PC-3 (cell line): ENCODE data around the gene EIPR1. TPM values are rescaled to one million over a fixed set of nuclear protein-coding genes. Genes with fewer than 3 reads are reported as not detected.
A peak's percentile ranks its signal among the peaks of the same experiment; 100 is the strongest.
"Not testable (repeated sequence)": the region's sequence is repeated elsewhere in the genome, so short reads cannot be mapped to it uniquely, and the experiment has no call there.

Experiments
- ATAC-seq: fragments of 200-7000 bp; cut with Tn5 transposase; 2 replicates; pipeline ENCODE4 v1.9.1; 2020; ENCODE audit warnings: mild to moderate bottlenecking, moderate library complexity
- BruUV-seq: library from RNA; stranded (reverse); fragments of 400-500 nt; replicated peaks from 2 replicates; lab custom pipeline; 2021; lab: Mats Ljungman, UMichigan
- CTCF ChIA-PET: fragments of 300-600 bp; sonication (Branson Sonifier 250); formaldehyde crosslinking; loops from one replicate; lab custom pipeline; 2022; ENCODE audit warnings: antibody characterized with exemption; lab: Charles Lee
- POLR2A ChIA-PET: fragments of 300-600 bp; sonication (Branson Sonifier 250); formaldehyde crosslinking; loops from one replicate; lab custom pipeline; 2022; ENCODE audit warnings: antibody characterized with exemption; ENCODE audit not compliant: unreplicated experiment; lab: Charles Lee
- DNase-seq: peaks from one replicate; pipeline ENCODE4 v3.0.0-alpha.2; 2015
- H2AFZ ChIP-seq: fragments of 300-600 bp; sonication (generic); 2 replicates; pipeline ENCODE4 v1.6.0; 2016; ENCODE audit warnings: antibody characterized with exemption, low read length
- H3F3A ChIP-seq: fragments of 300-600 bp; sonication (generic); one replicate; pipeline ENCODE4 v1.6.0; 2017; ENCODE audit warnings: antibody characterized with exemption, low read length, control low read depth, mild to moderate bottlenecking; ENCODE audit not compliant: unreplicated experiment
- H3K27ac ChIP-seq: fragments of 300-600 bp; sonication (generic); 2 replicates; pipeline ENCODE4 v1.5.1; 2016; ENCODE audit warnings: mild to moderate bottlenecking, low read length
- H3K27me3 ChIP-seq: fragments of 300-600 bp; sonication (generic); 2 replicates; pipeline ENCODE4 v1.6.1; 2016; ENCODE audit warnings: low read length, mixed read lengths
- H3K36me3 ChIP-seq: fragments of 300-600 bp; sonication (generic); 2 replicates; pipeline ENCODE4 v1.6.1; 2016; ENCODE audit warnings: low read depth, mixed run types, low read length, mixed read lengths
- H3K4me1 ChIP-seq: fragments of 300-600 bp; sonication (generic); 2 replicates; pipeline ENCODE4 v1.5.1; 2016; ENCODE audit warnings: low read length; ENCODE audit not compliant: insufficient read depth
- H3K4me2 ChIP-seq: fragments of 300-600 bp; sonication (generic); 2 replicates; pipeline ENCODE4 v1.6.0; 2016; ENCODE audit warnings: low read length
- H3K4me3 ChIP-seq: fragments of 300-600 bp; sonication (generic); 2 replicates; pipeline ENCODE4 v1.5.1; 2016; ENCODE audit warnings: mild to moderate bottlenecking, low read length, mixed read lengths
- H3K79me2 ChIP-seq: fragments of 300-600 bp; sonication (generic); 2 replicates; pipeline ENCODE4 v1.6.1; 2017; ENCODE audit warnings: low read length, mixed read lengths
- H3K9ac ChIP-seq: fragments of 300-600 bp; sonication (generic); 2 replicates; pipeline ENCODE4 v1.6.0; 2016; ENCODE audit warnings: mild to moderate bottlenecking, low read length
- H3K9me2 ChIP-seq: fragments of 300-600 bp; sonication (generic); replicated peaks from 2 replicates; pipeline ENCODE4 v1.6.1; 2016; ENCODE audit warnings: mixed run types, low read length, mixed read lengths
- H3K9me3 ChIP-seq: fragments of 300-600 bp; sonication (generic); 2 replicates; pipeline ENCODE4 v1.6.1; 2016; ENCODE audit warnings: low read length, mixed read lengths
- H4K20me1 ChIP-seq: fragments of 300-600 bp; sonication (generic); 2 replicates; pipeline ENCODE4 v1.6.1; 2016; ENCODE audit warnings: low read length, mixed read lengths
- EZH2 ChIP-seq: fragments of 300-600 bp; sonication (generic); IDR thresholded peaks from one replicate; pipeline ENCODE4 v1.6.1; 2017; ENCODE audit warnings: antibody characterized with exemption, mild to moderate bottlenecking, low read length; ENCODE audit not compliant: unreplicated experiment
- EZH2phosphoT487 ChIP-seq: fragments of 300-600 bp; sonication (generic); IDR thresholded peaks from 2 replicates; pipeline ENCODE4 v1.6.1; 2018; ENCODE audit warnings: mild to moderate bottlenecking, antibody characterized with exemption, low read length, borderline replicate concordance
- intact Hi-C: fragments of 100-400 bp; cut with micrococcal nuclease; formaldehyde crosslinking; loops from 2 replicates; pipeline ENCODE4 v1.9.0; 2023
- total RNA-seq: library from RNA; depleted of rRNA; stranded (reverse); fragments of >200 nt; gene quantifications from 2 replicates; pipeline ENCODE4 v1.2.3, GENCODE V29; 2014
- TF ChIP-seq, protein P1 (sequence below): fragments of 300-600 bp; sonication (generic); conservative IDR thresholded peaks from 2 replicates; pipeline ENCODE4 v1.5.1; 2017; ENCODE audit warnings: antibody characterized with exemption, low read depth, mild to moderate bottlenecking, low read length

EIPR1 gene
- total RNA-seq, 1 experiment from 2014 or later, result 90.1 TPM

DNA sequence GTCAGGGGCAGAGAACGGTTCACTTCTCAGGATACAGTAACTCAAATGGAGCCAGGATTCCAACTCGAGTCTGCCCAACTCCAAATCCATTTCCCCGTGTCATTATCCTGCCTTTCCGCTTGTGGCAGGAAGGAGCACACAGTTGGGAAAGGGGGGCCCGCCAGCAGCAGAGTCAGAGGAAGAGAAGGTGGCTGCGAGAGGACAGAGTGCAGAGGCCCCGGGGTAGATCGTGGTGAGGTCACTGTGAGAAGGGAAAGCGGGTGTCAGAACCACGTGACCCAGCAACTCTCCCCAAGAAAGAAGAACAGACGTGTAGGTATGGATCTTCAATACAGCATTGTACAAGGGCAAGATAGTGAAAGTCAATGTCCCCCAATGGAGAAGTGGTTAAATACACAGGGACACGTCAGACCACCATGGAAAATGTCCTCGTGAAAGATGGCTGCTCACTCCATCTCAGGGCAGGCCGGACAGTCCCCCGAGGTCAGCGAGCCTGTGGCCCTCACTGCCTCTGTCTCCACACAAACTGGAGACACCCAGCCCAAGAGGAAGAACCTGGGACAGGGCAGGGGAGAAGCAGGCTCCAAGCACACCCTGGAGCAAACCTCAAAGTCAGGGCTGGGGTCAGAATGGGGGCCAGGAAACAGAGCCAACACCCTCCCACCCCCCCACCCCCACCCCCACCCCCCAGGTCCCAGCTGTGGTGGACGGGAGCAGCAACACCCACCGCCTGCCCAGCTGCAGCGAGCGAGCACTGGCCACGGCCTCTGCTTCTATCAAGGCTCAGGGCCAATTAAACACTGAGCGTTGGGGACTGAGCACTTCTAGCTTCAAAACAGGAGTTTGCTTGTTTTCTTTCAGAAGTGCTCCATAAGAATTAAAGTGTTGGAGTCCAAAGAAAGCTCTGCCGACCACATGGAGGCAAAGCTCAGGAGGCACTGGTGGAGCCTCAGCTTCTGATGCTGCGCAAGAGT lies 92.7 kb downstream of the EIPR1 start:
- TF ChIP-seq EZH2 (no peak), EZH2phosphoT487 (no peak)
- TF ChIP-seq, protein P1, sequence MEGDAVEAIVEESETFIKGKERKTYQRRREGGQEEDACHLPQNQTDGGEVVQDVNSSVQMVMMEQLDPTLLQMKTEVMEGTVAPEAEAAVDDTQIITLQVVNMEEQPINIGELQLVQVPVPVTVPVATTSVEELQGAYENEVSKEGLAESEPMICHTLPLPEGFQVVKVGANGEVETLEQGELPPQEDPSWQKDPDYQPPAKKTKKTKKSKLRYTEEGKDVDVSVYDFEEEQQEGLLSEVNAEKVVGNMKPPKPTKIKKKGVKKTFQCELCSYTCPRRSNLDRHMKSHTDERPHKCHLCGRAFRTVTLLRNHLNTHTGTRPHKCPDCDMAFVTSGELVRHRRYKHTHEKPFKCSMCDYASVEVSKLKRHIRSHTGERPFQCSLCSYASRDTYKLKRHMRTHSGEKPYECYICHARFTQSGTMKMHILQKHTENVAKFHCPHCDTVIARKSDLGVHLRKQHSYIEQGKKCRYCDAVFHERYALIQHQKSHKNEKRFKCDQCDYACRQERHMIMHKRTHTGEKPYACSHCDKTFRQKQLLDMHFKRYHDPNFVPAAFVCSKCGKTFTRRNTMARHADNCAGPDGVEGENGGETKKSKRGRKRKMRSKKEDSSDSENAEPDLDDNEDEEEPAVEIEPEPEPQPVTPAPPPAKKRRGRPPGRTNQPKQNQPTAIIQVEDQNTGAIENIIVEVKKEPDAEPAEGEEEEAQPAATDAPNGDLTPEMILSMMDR, result no peak
- H3K36me3 ChIP-seq, result no peaks in the 10 kb centered on the region; the same call in 1 of the 2 replicates
- no peak overlapping the region for H3K27ac ChIP-seq
- peaks cover 6% of the 10 kb centered on the region; the same call in 1 of the 2 replicates for H4K20me1 ChIP-seq
- no peak overlapping the region for H3K9ac ChIP-seq
- ChIA-PET CTCF (no interaction called here), POLR2A (no interaction called here)
- H3K79me2 ChIP-seq, result no peaks in the 10 kb centered on the region
- H3K4me3 ChIP-seq, result no peak overlapping the region
- H3K9me2 ChIP-seq, result no peaks in the 10 kb centered on the region
- intact Hi-C loops, result no loop called here
- no TSS peak for BruUV-seq
- no peaks in the 10 kb centered on the region for H3F3A ChIP-seq
- H3K4me1 ChIP-seq, result peaks cover 12% of the 10 kb centered on the region; the same call in 1 of the 2 replicates
- H3K9me3 ChIP-seq, result no peaks in the 10 kb centered on the region
- no peak overlapping the region for H3K4me2 ChIP-seq
- no peaks in the 10 kb centered on the region for H3K27me3 ChIP-seq
- no peak overlapping the region for H2AFZ ChIP-seq
- no peak for ATAC-seq
- DNase-seq, result no peak

DNA sequence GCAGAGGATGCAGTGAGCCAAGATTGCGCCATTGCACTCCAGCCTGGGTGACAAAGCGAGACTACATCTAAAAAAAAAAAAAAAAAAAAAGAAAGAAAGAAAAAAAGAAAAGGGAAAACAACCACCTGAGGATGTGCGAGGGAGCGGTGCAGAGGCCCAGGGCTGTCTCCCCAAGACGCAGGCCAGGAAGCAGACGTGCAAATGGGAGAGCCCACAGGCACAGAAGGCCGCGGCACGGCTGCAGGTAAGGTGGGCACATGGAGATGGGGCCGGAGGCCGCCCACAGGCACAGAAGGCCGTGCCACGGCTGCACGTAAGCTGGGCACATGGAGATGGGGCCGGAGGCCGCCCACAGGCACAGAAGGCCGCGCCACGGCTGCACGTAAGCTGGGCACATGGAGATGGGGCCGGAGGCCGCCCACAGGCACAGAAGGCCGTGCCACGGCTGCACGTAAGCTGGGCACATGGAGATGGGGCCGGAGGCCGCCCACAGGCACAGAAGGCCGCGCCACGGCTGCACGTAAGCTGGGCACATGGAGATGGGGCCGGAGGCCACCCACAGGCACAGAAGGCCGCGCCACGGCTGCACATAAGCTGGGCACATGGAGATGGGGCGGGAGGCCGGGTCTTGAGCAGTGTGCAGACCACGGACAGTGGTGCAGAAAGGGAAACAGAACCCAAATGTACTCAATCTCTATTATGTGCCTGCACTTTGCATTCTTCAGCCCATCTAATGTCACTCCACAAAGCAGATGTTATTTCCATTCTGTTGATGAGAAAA lies 93.6 kb downstream of the EIPR1 start:
- H3K9me3 ChIP-seq, H3K9ac ChIP-seq, CTCF ChIA-PET, POLR2A ChIA-PET, H3K9me2 ChIP-seq, H3K4me3 ChIP-seq, H3F3A ChIP-seq, H3K79me2 ChIP-seq, H3K27me3 ChIP-seq, H3K4me2 ChIP-seq, BruUV-seq, DNase-seq, H3K27ac ChIP-seq, H4K20me1 ChIP-seq, intact Hi-C loops, ATAC-seq, H3K36me3 ChIP-seq, H2AFZ ChIP-seq: not testable (repeated sequence)
- peaks cover 12% of the 10 kb centered on the region; the same call in 1 of the 2 replicates for H3K4me1 ChIP-seq

- no TSS peak for BruUV-seq
- Histone ChIP-seq H3K9me3 (no peaks in the 10 kb centered on the region), H3K9me2 (no peaks in the 10 kb centered on the region), H3K4me1 (peaks cover 12% of the 10 kb centered on the region; the same call in 1 of the 2 replicates), H2AFZ (no peak overlapping the region), H4K20me1 (peaks cover 6% of the 10 kb centered on the region; the same call in 1 of the 2 replicates), H3F3A (no peaks in the 10 kb centered on the region), H3K36me3 (no peaks in the 10 kb centered on the region; the same call in 1 of the 2 replicates), H3K27me3 (no peaks in the 10 kb centered on the region), H3K79me2 (no peaks in the 10 kb centered on the region), H3K27ac (no peak overlapping the region), H3K4me2 (peak overlapping the region; percentile 61; the same call in 1 of the 2 replicates), H3K9ac (no peak overlapping the region), H3K4me3 (no peak overlapping the region)
- TF ChIP-seq EZH2, result no peak
- TF ChIP-seq, protein P1, result no peak
- TF ChIP-seq EZH2phosphoT487, result no peak
- no peak for ATAC-seq
- intact Hi-C loops, result no loop called here
- CTCF ChIA-PET, result no interaction called here
- POLR2A ChIA-PET, result no interaction called here
- no peak for DNase-seq
These were observed 94.4 kb downstream of the EIPR1 start for GRCh38 chr2:3283206-3283605.
